MM.1S (cell line): ENCODE results near the gene CFAP251.

ENCODE experiments used
- DNase-seq: peaks from one replicate; pipeline ENCODE4 v3.0.0-alpha.2; 2015
- H2AFZ ChIP-seq: fragments of 300-600 bp; sonication (generic); 2 replicates; pipeline ENCODE4 v1.6.0; 2016; ENCODE audit warnings: antibody characterized with exemption, low read length
- H3F3A ChIP-seq: fragments of 300-600 bp; sonication (generic); 2 replicates; pipeline ENCODE4 v1.6.1; 2016; ENCODE audit warnings: mild to moderate bottlenecking, antibody characterized with exemption, low read length, moderate library complexity, mixed read lengths; ENCODE audit not compliant: insufficient read depth
- H3K27ac ChIP-seq: fragments of 300-600 bp; sonication (generic); 2 replicates; pipeline ENCODE4 v1.5.1; 2016; ENCODE audit warnings: mild to moderate bottlenecking, low read length
- H3K27me3 ChIP-seq: fragments of 300-600 bp; sonication (generic); replicated peaks from 2 replicates; pipeline ENCODE4 v1.6.0; 2016; ENCODE audit warnings: low read length; ENCODE audit not compliant: insufficient read depth
- H3K36me3 ChIP-seq: fragments of 300-600 bp; sonication (generic); replicated peaks from 2 replicates; pipeline ENCODE4 v1.6.1; 2016; ENCODE audit warnings: mild to moderate bottlenecking, low read length, mixed read lengths; ENCODE audit not compliant: insufficient read depth
- H3K4me1 ChIP-seq: fragments of 300-600 bp; sonication (generic); 2 replicates; pipeline ENCODE4 v1.6.1; 2016; ENCODE audit warnings: low read length, mixed read lengths
- H3K4me2 ChIP-seq: fragments of 300-600 bp; sonication (generic); 2 replicates; pipeline ENCODE4 v1.6.0; 2016; ENCODE audit warnings: low read depth, low read length
- H3K4me3 ChIP-seq: fragments of 300-600 bp; sonication (generic); 2 replicates; pipeline ENCODE4 v1.5.1; 2016; ENCODE audit warnings: low read length, mixed read lengths
- H3K79me2 ChIP-seq: fragments of 300-600 bp; sonication (generic); 2 replicates; pipeline ENCODE4 v1.6.1; 2016; ENCODE audit warnings: mixed run types, low read length, mixed read lengths
- H3K9ac ChIP-seq: fragments of 300-600 bp; sonication (generic); 2 replicates; pipeline ENCODE4 v1.6.1; 2016; ENCODE audit warnings: low read length, mixed read lengths
- H3K9me2 ChIP-seq: fragments of 300-600 bp; sonication (generic); replicated peaks from 2 replicates; pipeline ENCODE4 v1.6.1; 2016; ENCODE audit warnings: mild to moderate bottlenecking, low read length, mixed read lengths; ENCODE audit not compliant: insufficient read depth
- H3K9me3 ChIP-seq: fragments of 300-600 bp; sonication (generic); replicated peaks from 2 replicates; pipeline ENCODE4 v1.6.1; 2016; ENCODE audit warnings: mild to moderate bottlenecking, low read length, mixed read lengths; ENCODE audit not compliant: insufficient read depth
- H4K20me1 ChIP-seq: fragments of 300-600 bp; sonication (generic); 2 replicates; pipeline ENCODE4 v1.6.1; 2016; ENCODE audit warnings: mild to moderate bottlenecking, low read length, moderate library complexity, mixed read lengths; ENCODE audit not compliant: insufficient read depth
- CTCF ChIP-seq: fragments of 300-600 bp; sonication (generic); IDR thresholded peaks from 2 replicates; pipeline ENCODE4 v1.5.1; 2016; ENCODE audit warnings: antibody characterized with exemption, low read length, mixed read lengths
- EZH2 ChIP-seq: fragments of 300-600 bp; sonication (generic); optimal IDR thresholded peaks from 2 replicates; pipeline ENCODE3; 2017; ENCODE audit warnings: low read depth, mild to moderate bottlenecking, antibody characterized with exemption, low read length, mixed read lengths
- EZH2phosphoT487 ChIP-seq: fragments of 300-600 bp; sonication (generic); IDR thresholded peaks from 2 replicates; pipeline ENCODE4 v1.6.1; 2018; ENCODE audit warnings: antibody characterized with exemption, low read length

CFAP251 gene

GRCh38 chr12:121958541-121959240, 40.3 kb downstream of the CFAP251 start:
- H3K4me2 ChIP-seq: no peak overlapping the region

DNA sequence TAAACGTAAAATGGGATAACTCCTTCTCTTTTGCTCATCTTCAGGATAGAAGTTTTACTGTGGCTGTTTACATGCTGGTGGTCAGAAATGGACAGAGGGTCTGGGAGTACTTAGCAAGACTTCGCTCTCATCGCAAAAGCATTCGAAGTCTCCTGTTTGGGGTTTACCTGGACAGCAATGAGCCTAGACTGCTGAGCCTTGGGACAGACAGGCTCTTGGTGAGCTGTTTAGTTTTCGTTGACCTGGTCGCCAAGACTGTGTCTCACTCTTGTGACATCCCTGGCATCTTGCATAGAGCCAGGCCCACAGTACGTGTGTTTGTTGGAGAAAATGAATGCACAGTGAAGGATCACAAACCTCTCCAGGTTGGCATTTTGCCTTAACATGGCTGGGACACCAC, 42.1 kb downstream of the CFAP251 start:
- TF ChIP-seq EZH2phosphoT487: no peak
- TF ChIP-seq EZH2: no peak
- no peak for TF ChIP-seq CTCF
- DNase-seq: no peak
- no peak overlapping the region for H3K27ac ChIP-seq
- no peak overlapping the region for H3K9ac ChIP-seq
- H3K4me3 ChIP-seq: no peak overlapping the region
- H2AFZ ChIP-seq: no peak overlapping the region
- H3F3A ChIP-seq: no peaks in the 10 kb centered on the region
- H3K9me3 ChIP-seq: no peaks in the 10 kb centered on the region
- no peaks in the 10 kb centered on the region for H3K79me2 ChIP-seq
- H4K20me1 ChIP-seq: no peaks in the 10 kb centered on the region
- H3K27me3 ChIP-seq: no peaks in the 10 kb centered on the region
- no peaks in the 10 kb centered on the region for H3K36me3 ChIP-seq
- no peak overlapping the region for H3K4me2 ChIP-seq
- H3K9me2 ChIP-seq: no peaks in the 10 kb centered on the region
- no peaks in the 10 kb centered on the region for H3K4me1 ChIP-seq

More at GRCh38 chr12:121958541-121959240, 40.3 kb downstream of the CFAP251 start:
- Histone ChIP-seq H3K9me3 (no peaks in the 10 kb centered on the region), H3K27me3 (no peaks in the 10 kb centered on the region), H3K79me2 (no peaks in the 10 kb centered on the region), H4K20me1 (no peaks in the 10 kb centered on the region), H3K27ac (no peak overlapping the region), H3K36me3 (no peaks in the 10 kb centered on the region), H3K9ac (no peak overlapping the region), H2AFZ (no peak overlapping the region), H3K4me3 (no peak overlapping the region), H3K4me1 (no peaks in the 10 kb centered on the region), H3K9me2 (no peaks in the 10 kb centered on the region), H3F3A (no peaks in the 10 kb centered on the region)
- no peak for TF ChIP-seq EZH2phosphoT487
- no peak for TF ChIP-seq CTCF
- no peak for TF ChIP-seq EZH2
- no peak for DNase-seq

- H2AFZ ChIP-seq: no peak overlapping the region
- DNase-seq: no peak
- no peaks in the 10 kb centered on the region for H3K79me2 ChIP-seq
- H3K27me3 ChIP-seq: no peaks in the 10 kb centered on the region
- no peaks in the 10 kb centered on the region for H3K9me2 ChIP-seq
- no peak overlapping the region for H3K27ac ChIP-seq
- no peaks in the 10 kb centered on the region for H4K20me1 ChIP-seq
- TF ChIP-seq EZH2phosphoT487 (no peak), EZH2 (no peak), CTCF (no peak)
- no peaks in the 10 kb centered on the region for H3F3A ChIP-seq
- no peaks in the 10 kb centered on the region for H3K4me1 ChIP-seq
- no peak overlapping the region for H3K4me2 ChIP-seq
- H3K9me3 ChIP-seq: no peaks in the 10 kb centered on the region
- no peak overlapping the region for H3K9ac ChIP-seq
- no peak overlapping the region for H3K4me3 ChIP-seq
- no peaks in the 10 kb centered on the region for H3K36me3 ChIP-seq
Observed at GRCh38 chr12:121961195-121961879, 42.9 kb downstream of the CFAP251 start.
